Adipocyte (in vitro differentiated cells): ENCODE results near the gene CCSAP.
"Not testable (repeated sequence)": the region's sequence is repeated elsewhere in the genome, so short reads cannot be mapped to it uniquely, and the experiment has no call there.

ENCODE experiments used
- DNase-seq: peaks from one replicate; pipeline ENCODE4 v3.0.0-alpha.2; 2015; ENCODE audit warnings: low read depth
- H3K27me3 ChIP-seq: replicated peaks from 2 replicates; pipeline ENCODE4 v1.7.0; 2013; ENCODE audit warnings: mild to moderate bottlenecking, low read length, moderate library complexity; ENCODE audit not compliant: control insufficient read depth, insufficient read depth
- H3K36me3 ChIP-seq: 2 replicates; pipeline ENCODE4 v1.7.0; 2013; ENCODE audit warnings: low read length, mild to moderate bottlenecking, moderate library complexity; ENCODE audit not compliant: control insufficient read depth, insufficient read depth, severe bottlenecking
- H3K4me1 ChIP-seq: 2 replicates; pipeline ENCODE4 v1.7.0; 2013; ENCODE audit warnings: mild to moderate bottlenecking, low read length, moderate library complexity; ENCODE audit not compliant: control insufficient read depth, insufficient read depth
- H3K4me3 ChIP-seq: 2 replicates; pipeline ENCODE4 v1.7.0; 2013; ENCODE audit warnings: mild to moderate bottlenecking, low read length, moderate library complexity
- H3K9ac ChIP-seq: 2 replicates; pipeline ENCODE4 v1.7.0; 2013; ENCODE audit warnings: mild to moderate bottlenecking, low read length, moderate library complexity
- H3K9me3 ChIP-seq: 2 replicates; pipeline ENCODE4 v1.7.0; 2013; ENCODE audit warnings: mild to moderate bottlenecking, low read length, moderate library complexity; ENCODE audit not compliant: control insufficient read depth

The CCSAP gene

DNA sequence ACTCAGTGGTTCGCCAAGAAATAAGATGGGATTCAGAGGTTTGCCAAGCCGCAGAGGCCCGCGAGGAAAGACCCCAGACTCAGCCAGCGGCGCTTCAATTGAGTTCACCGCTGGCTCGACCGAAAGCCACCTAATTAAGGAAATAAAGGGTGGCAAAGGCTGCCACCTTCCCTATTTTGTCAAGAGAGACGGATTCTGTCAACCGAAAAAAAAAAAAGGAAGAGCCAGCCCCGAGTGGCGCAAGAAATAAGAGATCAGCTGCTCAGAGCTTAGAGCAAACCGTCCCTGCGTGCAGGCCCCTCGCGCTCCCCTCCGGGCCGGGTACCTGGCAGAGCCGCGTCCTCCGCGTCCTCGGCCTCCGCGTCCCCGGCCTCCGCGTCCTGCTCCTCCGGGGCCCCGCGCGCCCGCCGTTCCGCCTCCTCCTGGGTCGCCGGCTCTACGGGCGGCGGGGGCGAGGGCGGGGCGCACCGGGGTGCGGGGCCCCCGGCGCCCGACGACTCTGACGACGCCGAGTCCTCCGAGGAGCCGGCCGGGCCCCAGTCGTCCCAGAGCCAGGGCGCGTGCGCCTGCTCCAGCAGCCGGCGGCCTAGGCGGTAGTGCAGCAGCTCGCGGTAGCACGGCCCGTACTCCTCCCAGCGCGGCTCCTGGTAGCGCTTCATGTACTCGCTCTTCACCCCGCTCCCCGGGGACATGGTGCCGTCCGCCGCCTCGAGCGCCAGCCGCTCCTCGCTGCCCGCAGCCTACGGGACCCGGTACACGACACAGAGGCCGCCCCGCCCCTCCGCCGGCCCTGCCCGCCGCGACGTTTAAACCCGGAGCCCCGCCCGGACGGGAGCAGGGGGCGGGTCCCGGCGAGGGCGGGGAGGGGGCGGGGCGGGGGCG lies 832 bp downstream of the CCSAP start:
- Histone ChIP-seq H3K4me3 (peak overlapping the region; percentile 86), H3K9me3 (no peaks in the 10 kb centered on the region), H3K9ac (peak overlapping the region; percentile 77), H3K4me1 (peaks cover 17% of the 10 kb centered on the region), H3K36me3 (no peaks in the 10 kb centered on the region), H3K27me3 (peaks cover 6% of the 10 kb centered on the region)
- DNase-seq = peak; percentile 91

DNA sequence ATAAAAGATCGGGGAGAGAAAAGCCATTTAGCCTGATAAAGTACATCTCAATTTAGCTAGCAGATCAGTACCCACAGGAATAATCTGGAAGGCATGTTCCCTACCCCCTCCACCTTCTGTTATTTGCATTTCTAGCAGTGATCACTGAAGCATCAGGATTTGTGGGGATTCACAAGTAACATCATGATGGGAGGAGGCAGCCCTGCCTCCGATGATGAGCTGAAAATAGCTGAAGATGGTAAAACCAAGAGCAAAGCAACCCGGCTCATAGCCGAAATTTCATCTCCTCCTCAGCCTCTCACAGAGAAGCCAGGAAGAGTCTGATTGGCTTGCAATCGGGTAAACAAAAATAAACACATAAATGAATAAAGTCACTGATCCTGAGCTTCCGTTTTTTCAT lies 2.4 kb downstream of the CCSAP start:
- Histone ChIP-seq H3K9me3 (no peaks in the 10 kb centered on the region), H3K36me3 (no peaks in the 10 kb centered on the region), H3K4me1 (peaks cover 17% of the 10 kb centered on the region), H3K27me3 (no peaks in the 10 kb centered on the region), H3K4me3 (no peak overlapping the region), H3K9ac (no peak overlapping the region)
- DNase-seq = no peak

DNA sequence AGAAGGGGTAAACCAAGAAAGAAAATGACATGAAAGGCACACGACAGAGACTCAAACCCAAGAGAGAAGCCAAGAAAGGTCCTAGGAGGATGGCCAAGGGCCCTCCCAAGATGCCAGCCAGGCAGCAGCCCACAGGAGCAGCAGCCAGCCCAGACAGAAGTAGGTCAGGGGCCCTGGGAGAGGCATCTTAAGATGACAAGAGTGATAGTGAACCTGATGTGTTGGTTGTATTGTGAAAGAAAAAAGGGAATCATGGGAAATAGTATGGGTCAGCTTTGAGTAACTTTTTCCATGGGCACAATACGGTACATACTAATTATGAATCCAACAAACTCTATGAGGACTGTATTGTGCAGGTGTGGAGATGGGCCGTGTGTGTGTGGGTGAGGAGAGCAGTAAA lies 3.3 kb downstream of the CCSAP start:
- Histone ChIP-seq H3K9ac (no peak overlapping the region), H3K9me3 (peaks cover 3% of the 10 kb centered on the region), H3K4me1 (peaks cover 17% of the 10 kb centered on the region), H3K36me3 (no peaks in the 10 kb centered on the region), H3K27me3 (no peaks in the 10 kb centered on the region), H3K4me3 (no peak overlapping the region)
- no peak for DNase-seq

DNA sequence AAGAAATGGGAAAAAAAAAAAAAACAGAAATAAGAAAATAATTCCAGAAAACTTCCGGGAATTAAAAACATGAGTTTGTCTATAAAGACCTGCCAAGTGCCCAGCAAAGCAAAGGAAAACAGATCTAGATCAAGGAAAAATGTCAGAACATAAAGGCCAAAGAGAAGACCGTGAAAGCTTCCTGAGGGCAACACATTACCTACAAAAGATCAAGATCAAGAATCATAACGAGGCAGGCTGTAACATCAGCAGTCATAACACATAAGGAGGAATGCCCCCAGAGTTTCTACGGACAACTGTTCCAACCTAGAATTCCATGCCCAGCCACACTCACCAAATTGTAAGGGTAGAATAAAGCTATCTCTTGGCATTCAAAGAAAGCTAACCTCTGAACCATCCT lies 3.8 kb downstream of the CCSAP start:
- H3K4me3 ChIP-seq = no peak overlapping the region
- peaks cover 17% of the 10 kb centered on the region for H3K4me1 ChIP-seq
- no peak overlapping the region for H3K9ac ChIP-seq

DNA sequence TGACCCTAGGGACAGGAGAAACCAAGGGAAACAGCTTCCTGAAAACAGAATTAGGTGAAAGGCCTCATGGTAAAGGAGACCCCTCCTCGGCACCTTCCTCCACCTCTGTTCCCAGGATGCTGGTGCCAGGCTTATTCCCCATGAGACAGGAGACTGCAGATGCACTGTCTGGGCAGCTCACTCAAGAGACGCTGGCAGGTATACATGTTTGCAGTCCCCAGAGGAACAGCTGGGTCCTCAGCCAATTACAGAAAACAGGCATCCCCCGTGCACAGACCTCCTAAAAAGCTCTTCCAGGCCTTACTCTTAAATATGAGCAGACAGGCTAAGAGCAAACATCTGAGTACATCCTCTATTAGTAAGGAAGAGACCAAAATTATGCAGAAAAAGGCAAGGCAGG lies 6.5 kb downstream of the CCSAP start:
- DNase-seq = no peak
- Histone ChIP-seq H3K27me3 (no peaks in the 10 kb centered on the region), H3K36me3 (no peaks in the 10 kb centered on the region), H3K4me1 (peaks cover 8% of the 10 kb centered on the region), H3K9ac (no peak overlapping the region), H3K9me3 (peaks cover 9% of the 10 kb centered on the region), H3K4me3 (no peak overlapping the region)

More for the DNA sequence above, 3.8 kb downstream of the CCSAP start:
- Histone ChIP-seq H3K9me3 (peaks cover 6% of the 10 kb centered on the region), H3K36me3 (no peaks in the 10 kb centered on the region), H3K27me3 (no peaks in the 10 kb centered on the region)
- no peak for DNase-seq

DNA sequence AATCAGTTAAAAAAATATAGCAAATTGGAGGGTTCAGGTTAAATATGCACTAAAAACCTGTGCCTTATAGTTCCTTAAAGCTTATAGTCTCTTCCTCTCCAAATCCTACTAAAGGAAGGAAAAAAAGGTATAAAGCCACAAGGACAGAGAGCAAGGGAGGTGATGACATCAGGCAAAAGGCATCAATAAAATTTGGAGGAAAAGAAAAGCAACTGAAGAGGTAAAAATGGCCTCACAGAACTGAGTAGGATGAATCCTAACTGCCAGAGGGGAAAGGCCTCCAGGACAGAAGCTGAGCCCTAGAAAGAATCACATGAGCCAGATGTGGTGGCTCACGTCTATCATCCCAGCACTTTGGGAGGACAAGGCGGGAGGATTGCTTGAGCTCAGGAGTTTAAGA lies 8.1 kb downstream of the CCSAP start:
- DNase-seq = no peak
- no peak overlapping the region for H3K9ac ChIP-seq
- H3K9me3 ChIP-seq = peaks cover 9% of the 10 kb centered on the region
- no peak overlapping the region for H3K4me3 ChIP-seq
- peaks cover 6% of the 10 kb centered on the region for H3K4me1 ChIP-seq
- no peaks in the 10 kb centered on the region for H3K36me3 ChIP-seq
- H3K27me3 ChIP-seq = no peaks in the 10 kb centered on the region

DNA sequence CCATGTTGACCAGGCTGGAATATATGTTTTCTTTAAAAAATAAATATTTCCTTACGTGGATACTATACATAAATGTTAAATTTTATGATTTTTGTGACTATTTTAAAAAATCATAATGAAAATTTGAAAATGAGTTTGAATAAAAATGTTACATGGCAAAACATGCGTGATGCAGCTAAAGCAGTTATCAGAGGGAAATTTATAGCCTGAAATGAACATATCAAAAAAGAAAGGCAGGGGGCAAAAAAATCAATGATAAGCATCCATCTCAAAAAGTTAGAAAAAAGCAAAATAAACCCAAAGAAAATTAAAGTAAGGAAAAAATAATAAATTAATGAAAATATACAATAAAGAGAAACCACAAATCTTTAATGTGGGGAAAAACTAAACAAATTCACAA lies 8.6 kb downstream of the CCSAP start:
- Histone ChIP-seq H3K36me3 (no peaks in the 10 kb centered on the region), H3K27me3 (no peaks in the 10 kb centered on the region), H3K9ac (no peak overlapping the region), H3K4me3 (no peak overlapping the region), H3K9me3 (peaks cover 9% of the 10 kb centered on the region), H3K4me1 (peaks cover 2% of the 10 kb centered on the region)
- DNase-seq = no peak

DNA sequence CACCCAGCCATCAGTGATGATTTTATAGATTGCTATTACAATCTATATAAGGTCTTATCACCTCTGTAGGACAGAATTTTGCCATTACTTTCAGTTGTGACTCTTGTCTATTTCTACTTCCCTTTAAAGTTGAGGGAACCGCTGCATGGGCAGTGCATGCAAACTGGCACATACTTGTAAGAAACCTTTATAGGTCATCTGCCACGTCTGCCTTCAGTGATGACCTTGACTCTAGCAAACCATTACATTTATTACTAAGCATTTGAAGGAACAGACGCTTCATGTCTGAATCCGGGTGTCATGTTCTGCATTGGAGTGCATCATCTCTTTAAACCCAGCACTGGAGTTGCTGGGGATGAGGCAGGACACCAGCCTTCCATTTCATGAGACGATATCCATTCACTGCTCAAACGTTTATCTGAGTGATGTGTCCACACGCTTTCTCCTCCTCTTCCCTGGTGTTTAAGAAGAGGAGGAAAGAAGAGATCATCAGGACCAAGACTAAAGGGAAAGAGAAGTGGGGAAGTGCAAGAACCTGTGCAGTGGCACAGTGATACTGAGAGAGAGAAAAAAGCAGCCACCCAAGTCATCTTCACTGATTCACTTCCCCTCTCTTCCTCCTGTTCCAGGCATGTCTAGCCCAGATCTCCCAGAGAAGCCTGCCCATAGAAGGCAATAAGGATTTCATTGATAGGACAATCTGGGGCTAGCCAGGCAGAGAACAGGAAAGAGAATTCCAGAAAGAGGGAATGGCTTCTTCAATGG lies 14.1 kb downstream of the CCSAP start:
- no peaks in the 10 kb centered on the region for H3K27me3 ChIP-seq
- H3K4me3 ChIP-seq = no peak overlapping the region
- no peaks in the 10 kb centered on the region for H3K4me1 ChIP-seq
- H3K9me3 ChIP-seq = no peaks in the 10 kb centered on the region
- H3K9ac ChIP-seq = no peak overlapping the region
- no peak for DNase-seq
- peaks cover 27% of the 10 kb centered on the region for H3K36me3 ChIP-seq

DNA sequence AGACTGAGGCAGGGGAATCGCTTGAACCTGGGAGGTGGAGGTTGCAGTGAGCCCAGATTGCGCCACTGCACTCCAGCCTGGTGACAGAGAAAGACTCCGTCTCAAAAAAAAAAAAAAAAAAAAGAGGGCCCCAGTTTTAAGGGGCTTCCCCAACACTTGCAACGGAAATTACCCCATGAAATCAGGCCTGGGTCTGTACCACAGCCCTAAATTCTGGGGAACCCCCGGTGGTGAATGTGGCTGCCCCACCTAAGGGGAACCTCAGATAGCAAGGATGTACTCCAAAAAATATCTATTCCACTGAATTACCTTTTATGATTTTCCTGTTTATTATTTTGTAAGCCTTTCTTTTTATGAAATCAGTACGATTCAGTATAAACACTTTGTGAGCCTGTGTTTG lies 15.1 kb downstream of the CCSAP start:
- H3K4me1 ChIP-seq, DNase-seq, H3K9ac ChIP-seq, H3K4me3 ChIP-seq, H3K27me3 ChIP-seq, H3K9me3 ChIP-seq: not testable (repeated sequence)
- H3K36me3 ChIP-seq = peaks cover 37% of the 10 kb centered on the region

DNA sequence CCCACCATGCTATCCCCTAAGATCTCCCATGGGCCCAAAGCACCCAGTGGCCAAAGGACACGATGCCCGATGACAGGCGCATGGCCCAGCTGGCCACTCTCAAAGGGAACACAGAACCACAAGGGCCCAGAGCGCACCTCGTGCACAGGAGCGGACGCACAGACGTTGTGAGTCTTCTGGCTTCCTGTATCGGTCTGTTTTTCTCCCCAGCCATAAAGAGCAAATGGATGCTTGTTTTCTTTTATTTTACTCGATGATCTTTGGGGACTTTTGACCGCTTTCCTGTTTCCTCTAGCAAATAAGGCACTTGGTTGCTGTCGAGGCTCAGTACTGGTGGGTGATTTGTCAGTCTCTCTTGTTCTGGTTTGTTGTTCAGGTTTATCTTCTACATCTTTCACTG lies 16.2 kb downstream of the CCSAP start:
- Histone ChIP-seq H3K9ac (no peak overlapping the region), H3K4me1 (no peaks in the 10 kb centered on the region), H3K9me3 (no peaks in the 10 kb centered on the region), H3K36me3 (peaks cover 42% of the 10 kb centered on the region), H3K27me3 (no peaks in the 10 kb centered on the region), H3K4me3 (no peak overlapping the region)
- DNase-seq = no peak

DNA sequence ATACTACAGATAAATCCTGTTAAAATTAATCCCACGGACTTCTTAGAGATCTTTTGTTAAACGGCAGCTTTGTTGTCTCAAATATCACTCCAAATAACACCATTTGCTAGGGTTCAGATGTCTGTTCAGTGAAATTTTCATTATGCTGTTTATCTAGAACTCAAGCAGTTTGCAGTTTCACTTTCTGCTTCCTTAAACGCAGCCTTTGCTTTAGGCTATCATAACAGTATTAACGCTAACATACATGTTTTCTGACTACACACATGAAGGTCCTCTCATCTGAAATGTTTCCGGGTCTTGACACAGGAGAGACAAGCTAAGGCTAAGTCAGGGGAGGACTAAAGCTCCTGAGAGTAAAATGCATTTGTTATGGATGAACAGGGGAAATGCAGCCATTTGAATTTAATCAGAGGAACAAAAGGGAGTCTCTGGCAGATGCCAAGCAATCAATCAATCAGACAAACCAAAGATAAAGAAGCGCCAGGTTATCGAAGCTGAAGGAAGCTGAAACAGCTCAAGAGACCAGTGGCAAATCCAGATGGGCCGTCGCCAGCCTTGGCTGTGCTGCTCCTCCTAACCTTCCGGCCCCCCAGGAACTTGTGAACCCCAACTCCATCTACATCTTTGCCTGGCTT lies 16.9 kb downstream of the CCSAP start:
- Histone ChIP-seq H3K9ac (no peak overlapping the region), H3K4me1 (no peaks in the 10 kb centered on the region), H3K9me3 (no peaks in the 10 kb centered on the region), H3K4me3 (no peak overlapping the region), H3K36me3 (peaks cover 44% of the 10 kb centered on the region), H3K27me3 (no peaks in the 10 kb centered on the region)
- peak; percentile 7 for DNase-seq
